IMR-90 (cell line): ENCODE measurements around the gene PTPN3. TPM values are rescaled to one million over a fixed set of nuclear protein-coding genes. Genes with fewer than 3 reads are reported as not detected.
"Not testable (repeated sequence)": the region's sequence is repeated elsewhere in the genome, so short reads cannot be mapped to it uniquely, and the experiment has no call there.

Experiments used
- ATAC-seq: fragments of 200-7000 bp; cut with Tn5 transposase; 2 replicates; pipeline ENCODE4 v1.9.1; 2020; ENCODE audit warnings: low read depth, mild to moderate bottlenecking, moderate library complexity
- BruUV-seq: library from RNA; stranded (reverse); fragments of 400-500 nt; replicated peaks from 2 replicates; lab custom pipeline; 2021; lab: Mats Ljungman, UMichigan
- CTCF ChIA-PET: fragments of 300-600 bp; formaldehyde crosslinking; extraction: SDS; loops from one replicate; lab custom pipeline; 2021; ENCODE audit warnings: antibody characterized with exemption; lab: Yijun Ruan, JAX
- POLR2A ChIA-PET: fragments of 300-600 bp; sonication (Branson Sonifier 250); formaldehyde crosslinking; loops from one replicate; lab custom pipeline; 2022; ENCODE audit warnings: antibody characterized with exemption; ENCODE audit not compliant: unreplicated experiment; lab: Charles Lee
- DNase-seq: peaks from one replicate; pipeline ENCODE4 v3.0.0; 2013
- H2AFZ ChIP-seq: replicated peaks from 2 replicates; pipeline ENCODE3; 2013; ENCODE audit warnings: low read length, mild to moderate bottlenecking; ENCODE audit not compliant: poor library complexity
- H2AK5ac ChIP-seq: 2 replicates; pipeline ENCODE4 v1.6.1; 2013; ENCODE audit warnings: low read depth, low read length, inconsistent platforms
- H2AK9ac ChIP-seq: replicated peaks from 2 replicates; pipeline ENCODE3; 2013; ENCODE audit warnings: mild to moderate bottlenecking, low read depth, low read length, moderate library complexity; ENCODE audit not compliant: poor library complexity
- H2BK120ac ChIP-seq: 2 replicates; pipeline ENCODE4 v1.6.1; 2013; ENCODE audit warnings: low read depth, low read length, inconsistent platforms
- H2BK15ac ChIP-seq: 3 replicates; pipeline ENCODE4 v1.6.1; 2013; ENCODE audit warnings: low read depth, low read length, inconsistent platforms
- H2BK20ac ChIP-seq: 2 replicates; pipeline ENCODE4 v1.6.1; 2013; ENCODE audit warnings: low read depth, mild to moderate bottlenecking, inconsistent platforms, low read length, moderate library complexity
- H2BK5ac ChIP-seq: 2 replicates; pipeline ENCODE4 v1.6.1; 2013; ENCODE audit warnings: mild to moderate bottlenecking, low read depth, low read length, inconsistent platforms; ENCODE audit not compliant: poor library complexity, severe bottlenecking
- H3K14ac ChIP-seq: replicated peaks from 2 replicates; pipeline ENCODE4 v1.6.1; 2013; ENCODE audit warnings: low read depth, low read length, inconsistent platforms
- H3K18ac ChIP-seq: 2 replicates; pipeline ENCODE4 v1.6.1; 2013; ENCODE audit warnings: low read depth, low read length, control low read depth
- H3K23ac ChIP-seq: 2 replicates; pipeline ENCODE4 v1.6.1; 2013; ENCODE audit warnings: low read depth, low read length, inconsistent platforms
- H3K27ac ChIP-seq: 2 replicates; pipeline ENCODE4 v1.5.1; 2013; ENCODE audit warnings: mild to moderate bottlenecking, control low read depth, low read length; ENCODE audit not compliant: insufficient read depth
- H3K27me3 ChIP-seq: 2 replicates; pipeline ENCODE4 v1.6.1; 2013; ENCODE audit warnings: low read length; ENCODE audit not compliant: control insufficient read depth, insufficient read depth
- H3K36me3 ChIP-seq: 2 replicates; pipeline ENCODE4 v1.6.1; 2013; ENCODE audit warnings: low read length, mixed read lengths; ENCODE audit not compliant: control insufficient read depth, insufficient read depth
- H3K4ac ChIP-seq: 2 replicates; pipeline ENCODE4 v1.6.1; 2013; ENCODE audit warnings: low read depth, low read length, inconsistent platforms
- H3K4me1 ChIP-seq: 2 replicates; pipeline ENCODE4 v1.6.1; 2013; ENCODE audit warnings: low read length, mixed read lengths; ENCODE audit not compliant: control insufficient read depth, insufficient read depth
- H3K4me2 ChIP-seq: 2 replicates; pipeline ENCODE4 v1.6.1; 2013; ENCODE audit warnings: low read depth, mild to moderate bottlenecking, control low read depth, low read length, moderate library complexity
- H3K4me3 ChIP-seq: 2 replicates; pipeline ENCODE4 v1.5.1; 2013; ENCODE audit warnings: low read depth, mild to moderate bottlenecking, control low read depth, low read length, moderate library complexity; ENCODE audit not compliant: insufficient read depth
- H3K56ac ChIP-seq: 2 replicates; pipeline ENCODE4 v1.6.1; 2013; ENCODE audit warnings: low read length, inconsistent platforms; ENCODE audit not compliant: insufficient read depth; ENCODE audit errors: extremely low read depth
- H3K79me1 ChIP-seq, 2 experiments: 2 replicates each; pipeline ENCODE4 v1.6.1; 2013; ENCODE audit warnings: low read length in 2 of 2, inconsistent platforms in 1 of 2, low read depth in 1 of 2
- H3K9ac ChIP-seq: 2 replicates; pipeline ENCODE4 v1.6.1; 2013; ENCODE audit warnings: low read depth, low read length, control low read depth
- H3K9me1 ChIP-seq: 2 replicates; pipeline ENCODE4 v1.6.1; 2013; ENCODE audit warnings: low read length, inconsistent platforms; ENCODE audit not compliant: insufficient read depth
- H3K9me3 ChIP-seq: 2 replicates; pipeline ENCODE4 v1.6.1; 2013; ENCODE audit warnings: low read length; ENCODE audit not compliant: control insufficient read depth, insufficient read depth
- H4K20me1 ChIP-seq: 2 replicates; pipeline ENCODE4 v1.6.1; 2013; ENCODE audit warnings: low read length, inconsistent platforms; ENCODE audit not compliant: insufficient read depth
- H4K5ac ChIP-seq: 2 replicates; pipeline ENCODE4 v1.6.1; 2013; ENCODE audit warnings: mild to moderate bottlenecking, low read depth, low read length, control low read depth
- H4K8ac ChIP-seq, 2 experiments: 2 replicates each; pipeline ENCODE4 v1.6.1; 2013; ENCODE audit warnings: low read depth in 2 of 2, low read length in 2 of 2, control low read depth in 1 of 2, inconsistent platforms in 1 of 2
- H4K91ac ChIP-seq: 2 replicates; pipeline ENCODE4 v1.6.1; 2013; ENCODE audit warnings: low read depth, low read length, inconsistent platforms; ENCODE audit not compliant: insufficient read depth
- WGBS, 2 experiments: methylation state at CpG; one replicate each; pipeline versions ENCODE4 v1.1.5 to v1.1.7; 2013; ENCODE audit warnings: missing lambda C conversion rate in 2 of 2; ENCODE audit not compliant: insufficient read length in 1 of 2; ENCODE audit errors: extremely low coverage in 2 of 2; 5-methylcytosine and 5-hydroxymethylcytosine counted together
- dilution Hi-C: fragments of 300-500 bp; cut with HindIII; formaldehyde crosslinking; loops from one replicate; pipeline ENCODE4 v1.14.3; 2018; ENCODE audit warnings: low sequenced_read_pairs; ENCODE audit not compliant: unreplicated experiment
- in situ Hi-C: fragments of 300-500 bp; cut with MboI; formaldehyde crosslinking; loops from 3 replicates; pipeline ENCODE4 v1.14.3; 2019; ENCODE audit warnings: low sequenced_read_pairs, inconsistent platforms, mixed read lengths
- intact Hi-C: fragments of 100-400 bp; cut with micrococcal nuclease; formaldehyde crosslinking; loops from 2 replicates; pipeline ENCODE4 v1.10.0; 2022
- polyA plus RNA-seq, 3 experiments: library from polyadenylated mRNA; depleted of rRNA; stranded (reverse); fragments of >200 nt; gene quantifications; 2 replicates each; pipeline ENCODE4 v1.2.3, GENCODE V29; 2012; ENCODE audit warnings: low replicate concordance in 1 of 3
- total RNA-seq: library from RNA; depleted of rRNA; stranded (reverse); fragments of >200 nt; gene quantifications from 2 replicates; pipeline ENCODE4 v1.2.3, GENCODE V29; 2012

The PTPN3 gene
- total and polyA plus RNA-seq, 2 of the 4 experiments (the other 2 are of a cell fraction) = 0.72 to 0.89 TPM

- no CpG with 5 or more reads among the region's 7 CpGs for WGBS, 2 experiments
- in situ Hi-C loops = not testable (repeated sequence)
Measured at GRCh38 chr9:109340979-109341378, 157.1 kb downstream of the PTPN3 start.

More at GRCh38 chr9:109340979-109341378, 157.1 kb downstream of the PTPN3 start:
- H4K5ac ChIP-seq, DNase-seq, ATAC-seq, H4K91ac ChIP-seq, H3K9me1 ChIP-seq, BruUV-seq, H2BK20ac ChIP-seq, H3K9ac ChIP-seq, H3K79me1 ChIP-seq, H3K18ac ChIP-seq, H3K36me3 ChIP-seq, POLR2A ChIA-PET, H3K27ac ChIP-seq, H3K9me3 ChIP-seq, H3K56ac ChIP-seq, H3K4me2 ChIP-seq, H2BK15ac ChIP-seq, H2BK5ac ChIP-seq, CTCF ChIA-PET, H2AK9ac ChIP-seq, H2BK120ac ChIP-seq, H4K8ac ChIP-seq, H3K23ac ChIP-seq, H3K4me3 ChIP-seq, H3K4ac ChIP-seq, H2AK5ac ChIP-seq, H4K20me1 ChIP-seq, H3K14ac ChIP-seq, intact Hi-C loops, H3K4me1 ChIP-seq, H2AFZ ChIP-seq, dilution Hi-C loops: not testable (repeated sequence)
- H3K27me3 ChIP-seq = peaks cover 22% of the 10 kb centered on the region
